IMR-90 (cell line): ENCODE data around the gene SLC44A1. TPM values are rescaled to one million over a fixed set of nuclear protein-coding genes. Genes with fewer than 3 reads are reported as not detected.

Source experiments
- ATAC-seq: fragments of 200-7000 bp; cut with Tn5 transposase; 2 replicates; pipeline ENCODE4 v1.9.1; 2020; ENCODE audit warnings: low read depth, mild to moderate bottlenecking, moderate library complexity
- BruUV-seq: library from RNA; stranded (reverse); fragments of 400-500 nt; replicated peaks from 2 replicates; lab custom pipeline; 2021; lab: Mats Ljungman, UMichigan
- CTCF ChIA-PET: fragments of 300-600 bp; formaldehyde crosslinking; extraction: SDS; loops from one replicate; lab custom pipeline; 2021; ENCODE audit warnings: antibody characterized with exemption; lab: Yijun Ruan, JAX
- POLR2A ChIA-PET: fragments of 300-600 bp; sonication (Branson Sonifier 250); formaldehyde crosslinking; loops from one replicate; lab custom pipeline; 2022; ENCODE audit warnings: antibody characterized with exemption; ENCODE audit not compliant: unreplicated experiment; lab: Charles Lee
- DNase-seq: peaks from one replicate; pipeline ENCODE4 v3.0.0; 2013
- H2AFZ ChIP-seq: replicated peaks from 2 replicates; pipeline ENCODE3; 2013; ENCODE audit warnings: low read length, mild to moderate bottlenecking; ENCODE audit not compliant: poor library complexity
- H2AK5ac ChIP-seq: 2 replicates; pipeline ENCODE4 v1.6.1; 2013; ENCODE audit warnings: low read depth, low read length, inconsistent platforms
- H2AK9ac ChIP-seq: replicated peaks from 2 replicates; pipeline ENCODE3; 2013; ENCODE audit warnings: mild to moderate bottlenecking, low read depth, low read length, moderate library complexity; ENCODE audit not compliant: poor library complexity
- H2BK120ac ChIP-seq: 2 replicates; pipeline ENCODE4 v1.6.1; 2013; ENCODE audit warnings: low read depth, low read length, inconsistent platforms
- H2BK15ac ChIP-seq: 3 replicates; pipeline ENCODE4 v1.6.1; 2013; ENCODE audit warnings: low read depth, low read length, inconsistent platforms
- H2BK20ac ChIP-seq: 2 replicates; pipeline ENCODE4 v1.6.1; 2013; ENCODE audit warnings: low read depth, mild to moderate bottlenecking, inconsistent platforms, low read length, moderate library complexity
- H2BK5ac ChIP-seq: 2 replicates; pipeline ENCODE4 v1.6.1; 2013; ENCODE audit warnings: mild to moderate bottlenecking, low read depth, low read length, inconsistent platforms; ENCODE audit not compliant: poor library complexity, severe bottlenecking
- H3K14ac ChIP-seq: replicated peaks from 2 replicates; pipeline ENCODE4 v1.6.1; 2013; ENCODE audit warnings: low read depth, low read length, inconsistent platforms
- H3K18ac ChIP-seq: 2 replicates; pipeline ENCODE4 v1.6.1; 2013; ENCODE audit warnings: low read depth, low read length, control low read depth
- H3K23ac ChIP-seq: 2 replicates; pipeline ENCODE4 v1.6.1; 2013; ENCODE audit warnings: low read depth, low read length, inconsistent platforms
- H3K27ac ChIP-seq: 2 replicates; pipeline ENCODE4 v1.5.1; 2013; ENCODE audit warnings: mild to moderate bottlenecking, control low read depth, low read length; ENCODE audit not compliant: insufficient read depth
- H3K27me3 ChIP-seq: 2 replicates; pipeline ENCODE4 v1.6.1; 2013; ENCODE audit warnings: low read length; ENCODE audit not compliant: control insufficient read depth, insufficient read depth
- H3K36me3 ChIP-seq: 2 replicates; pipeline ENCODE4 v1.6.1; 2013; ENCODE audit warnings: low read length, mixed read lengths; ENCODE audit not compliant: control insufficient read depth, insufficient read depth
- H3K4ac ChIP-seq: 2 replicates; pipeline ENCODE4 v1.6.1; 2013; ENCODE audit warnings: low read depth, low read length, inconsistent platforms
- H3K4me1 ChIP-seq: 2 replicates; pipeline ENCODE4 v1.6.1; 2013; ENCODE audit warnings: low read length, mixed read lengths; ENCODE audit not compliant: control insufficient read depth, insufficient read depth
- H3K4me2 ChIP-seq: 2 replicates; pipeline ENCODE4 v1.6.1; 2013; ENCODE audit warnings: low read depth, mild to moderate bottlenecking, control low read depth, low read length, moderate library complexity
- H3K4me3 ChIP-seq: 2 replicates; pipeline ENCODE4 v1.5.1; 2013; ENCODE audit warnings: low read depth, mild to moderate bottlenecking, control low read depth, low read length, moderate library complexity; ENCODE audit not compliant: insufficient read depth
- H3K56ac ChIP-seq: 2 replicates; pipeline ENCODE4 v1.6.1; 2013; ENCODE audit warnings: low read length, inconsistent platforms; ENCODE audit not compliant: insufficient read depth; ENCODE audit errors: extremely low read depth
- H3K79me1 ChIP-seq, 2 experiments: 2 replicates each; pipeline ENCODE4 v1.6.1; 2013; ENCODE audit warnings: low read length in 2 of 2, inconsistent platforms in 1 of 2, low read depth in 1 of 2
- H3K9ac ChIP-seq: 2 replicates; pipeline ENCODE4 v1.6.1; 2013; ENCODE audit warnings: low read depth, low read length, control low read depth
- H3K9me1 ChIP-seq: 2 replicates; pipeline ENCODE4 v1.6.1; 2013; ENCODE audit warnings: low read length, inconsistent platforms; ENCODE audit not compliant: insufficient read depth
- H3K9me3 ChIP-seq: 2 replicates; pipeline ENCODE4 v1.6.1; 2013; ENCODE audit warnings: low read length; ENCODE audit not compliant: control insufficient read depth, insufficient read depth
- H4K20me1 ChIP-seq: 2 replicates; pipeline ENCODE4 v1.6.1; 2013; ENCODE audit warnings: low read length, inconsistent platforms; ENCODE audit not compliant: insufficient read depth
- H4K5ac ChIP-seq: 2 replicates; pipeline ENCODE4 v1.6.1; 2013; ENCODE audit warnings: mild to moderate bottlenecking, low read depth, low read length, control low read depth
- H4K8ac ChIP-seq, 2 experiments: 2 replicates each; pipeline ENCODE4 v1.6.1; 2013; ENCODE audit warnings: low read depth in 2 of 2, low read length in 2 of 2, control low read depth in 1 of 2, inconsistent platforms in 1 of 2
- H4K91ac ChIP-seq: 2 replicates; pipeline ENCODE4 v1.6.1; 2013; ENCODE audit warnings: low read depth, low read length, inconsistent platforms; ENCODE audit not compliant: insufficient read depth
- BHLHE40 ChIP-seq: fragments of 150-350 bp; IDR thresholded peaks from 2 replicates; pipeline ENCODE4 v1.6.1; 2016; ENCODE audit warnings: mild to moderate bottlenecking, low read depth, low read length
- CHD1 ChIP-seq: IDR thresholded peaks from 2 replicates; pipeline ENCODE4 v1.6.1; 2012; ENCODE audit warnings: low read depth, low read length, improper control_type of control experiment
- ELK1 ChIP-seq: fragments of 150-350 bp; IDR thresholded peaks from 2 replicates; pipeline ENCODE4 v1.6.1; 2016; ENCODE audit warnings: low read depth, mild to moderate bottlenecking, low read length, moderate library complexity, borderline replicate concordance
- FOS ChIP-seq: fragments of 150-350 bp; IDR thresholded peaks from 2 replicates; pipeline ENCODE4 v1.6.1; 2016; ENCODE audit warnings: low read depth, low read length
- MAFK ChIP-seq: IDR thresholded peaks from 2 replicates; pipeline ENCODE4 v1.6.1; 2012; ENCODE audit warnings: low read depth, low read length, improper control_type of control experiment
- RAD21 ChIP-seq: IDR thresholded peaks from 2 replicates; pipeline ENCODE4 v1.6.1; 2012; ENCODE audit warnings: low read length, improper control_type of control experiment
- RCOR1 ChIP-seq: IDR thresholded peaks from 2 replicates; pipeline ENCODE4 v1.6.1; 2012; ENCODE audit warnings: mild to moderate bottlenecking, low read length, improper control_type of control experiment; ENCODE audit not compliant: insufficient replicate concordance
- RFX5 ChIP-seq: IDR thresholded peaks from 2 replicates; pipeline ENCODE4 v1.8.0; 2012; ENCODE audit warnings: low read depth, mild to moderate bottlenecking, low read length, moderate library complexity
- USF2 ChIP-seq: fragments of 150-350 bp; IDR thresholded peaks from 2 replicates; pipeline ENCODE4 v1.6.1; 2017; ENCODE audit warnings: mild to moderate bottlenecking, antibody characterized with exemption, low read length, low read depth
- WGBS, 2 experiments: methylation state at CpG; one replicate each; pipeline versions ENCODE4 v1.1.5 to v1.1.7; 2013; ENCODE audit warnings: missing lambda C conversion rate in 2 of 2; ENCODE audit not compliant: insufficient read length in 1 of 2; ENCODE audit errors: extremely low coverage in 2 of 2; 5-methylcytosine and 5-hydroxymethylcytosine counted together
- dilution Hi-C: fragments of 300-500 bp; cut with HindIII; formaldehyde crosslinking; loops from one replicate; pipeline ENCODE4 v1.14.3; 2018; ENCODE audit warnings: low sequenced_read_pairs; ENCODE audit not compliant: unreplicated experiment
- in situ Hi-C: fragments of 300-500 bp; cut with MboI; formaldehyde crosslinking; loops from 3 replicates; pipeline ENCODE4 v1.14.3; 2019; ENCODE audit warnings: low sequenced_read_pairs, inconsistent platforms, mixed read lengths
- intact Hi-C: fragments of 100-400 bp; cut with micrococcal nuclease; formaldehyde crosslinking; loops from 2 replicates; pipeline ENCODE4 v1.10.0; 2022
- polyA plus RNA-seq, 3 experiments: library from polyadenylated mRNA; depleted of rRNA; stranded (reverse); fragments of >200 nt; gene quantifications; 2 replicates each; pipeline ENCODE4 v1.2.3, GENCODE V29; 2012; ENCODE audit warnings: low replicate concordance in 1 of 3
- total RNA-seq: library from RNA; depleted of rRNA; stranded (reverse); fragments of >200 nt; gene quantifications from 2 replicates; pipeline ENCODE4 v1.2.3, GENCODE V29; 2012

The SLC44A1 gene
- total and polyA plus RNA-seq, 2 of the 4 experiments (the other 2 are of a cell fraction) = 5.2 to 21.7 TPM

GRCh38 chr9:105328872-105329718, 84.6 kb downstream of the SLC44A1 start:
- in situ Hi-C loops (no loop called here), intact Hi-C loops (no loop called here), dilution Hi-C loops (no loop called here)
- Histone ChIP-seq H4K8ac (no peak overlapping the region), H3K18ac (no peak overlapping the region), H2AK9ac (no peak overlapping the region), H2BK120ac (no peak overlapping the region), H2BK15ac (no peak overlapping the region; the same call in 2 of the 3 replicates), H3K9me1 (peaks cover 3% of the 10 kb centered on the region; the same call in 1 of the 2 replicates), H2AFZ (no peak overlapping the region), H3K4me1 (no peaks in the 10 kb centered on the region), H3K79me1 (peaks cover 0 to 4% of the 10 kb centered on the region in 2 experiments; a peak in 2 of 4 replicates), H3K27me3 (no peaks in the 10 kb centered on the region), H3K36me3 (no peaks in the 10 kb centered on the region), H3K14ac (no peak overlapping the region), H3K9me3 (no peaks in the 10 kb centered on the region), H3K27ac (no peak overlapping the region), H3K4me3 (no peak overlapping the region), H4K20me1 (no peaks in the 10 kb centered on the region), H4K5ac (no peak overlapping the region), H3K4me2 (no peak overlapping the region), H2BK20ac (no peak overlapping the region), H3K9ac (no peak overlapping the region), H2AK5ac (no peak overlapping the region), H2BK5ac (no peak overlapping the region), H4K91ac (no peak overlapping the region), H3K4ac (no peak overlapping the region), H3K23ac (no peak overlapping the region), H3K56ac (no peak overlapping the region)
- no peak for TF ChIP-seq FOS
- TF ChIP-seq BHLHE40 = no peak
- no peak for TF ChIP-seq RFX5
- TF ChIP-seq ELK1 = no peak
- TF ChIP-seq RCOR1 = no peak
- no peak for TF ChIP-seq RAD21
- no peak for TF ChIP-seq MAFK
- no peak for TF ChIP-seq CHD1
- TF ChIP-seq USF2 = no peak
- no TSS peak for BruUV-seq
- ATAC-seq = no peak
- ChIA-PET CTCF (no interaction called here), POLR2A (no interaction called here)
- 74% methylated on average over 6 of the region's 12 CpGs; no CpG with 5 or more reads in 1 of the 2 experiments for WGBS, 2 experiments
- no peak for DNase-seq
